ENCODE data around the gene FRK. TPM values are rescaled to one million over a fixed set of nuclear protein-coding genes. Genes with fewer than 3 reads are reported as not detected.

FRK gene
- total RNA-seq, 1 experiment from 2014 or later = 17.2 TPM

- CTCF ChIA-PET = no interaction called here
- intact Hi-C loops (cut with micrococcal nuclease; ENCODE audit: unreplicated experiment) = no loop called here
- Histone ChIP-seq H3K27ac (no peak overlapping the region), H4K20me1 (ENCODE audit: insufficient read depth) (no peaks in the 10 kb centered on the region), H3K36me3 (ENCODE audit: low read depth) (no peaks in the 10 kb centered on the region), H3K9me2 (ENCODE audit: insufficient read depth) (no peaks in the 10 kb centered on the region), H3K79me2 (ENCODE audit: low read depth) (no peaks in the 10 kb centered on the region), H3K27me3 (ENCODE audit: insufficient read depth, low read depth) (no peaks in the 10 kb centered on the region), H3K9me3 (ENCODE audit: insufficient read depth, low read depth) (no peaks in the 10 kb centered on the region), H3F3A (ENCODE audit: insufficient read depth, low read depth) (peaks cover 23% of the 10 kb centered on the region), H2AFZ (no peak overlapping the region), H3K4me2 (no peak overlapping the region), H3K4me1 (replicated peaks; ENCODE audit: insufficient read depth) (peaks cover 54% of the 10 kb centered on the region), H3K4me3 (no peak overlapping the region)
- TF ChIP-seq CTCF (conservative IDR thresholded peaks at IDR 0.05) (no peak), EZH2 (IDR thresholded peaks at IDR 0.05; ENCODE audit: low read depth) (no peak)
- BruUV-seq (replicated peaks) = no TSS peak
- POLR2A ChIA-PET (ENCODE audit: unreplicated experiment) = no interaction called here
- no peak for DNase-seq
Observed at GRCh38 chr6:116070101-116070500, 9.4 kb upstream of the FRK start.

- Histone ChIP-seq H3K36me3 (ENCODE audit: low read depth) (no peaks in the 10 kb centered on the region), H3F3A (ENCODE audit: insufficient read depth, low read depth) (peaks cover 16% of the 10 kb centered on the region), H3K27me3 (ENCODE audit: insufficient read depth, low read depth) (no peaks in the 10 kb centered on the region), H3K9me3 (ENCODE audit: insufficient read depth, low read depth) (no peaks in the 10 kb centered on the region), H3K4me2 (no peak overlapping the region), H3K79me2 (ENCODE audit: low read depth) (no peaks in the 10 kb centered on the region), H3K4me1 (replicated peaks; ENCODE audit: insufficient read depth) (peaks cover 24% of the 10 kb centered on the region), H3K4me3 (no peak overlapping the region), H3K9me2 (ENCODE audit: insufficient read depth) (no peaks in the 10 kb centered on the region), H4K20me1 (ENCODE audit: insufficient read depth) (no peaks in the 10 kb centered on the region), H2AFZ (no peak overlapping the region), H3K27ac (no peak overlapping the region)
- intact Hi-C loops (cut with micrococcal nuclease; ENCODE audit: unreplicated experiment) = no loop called here
- TF ChIP-seq CTCF (conservative IDR thresholded peaks at IDR 0.05) = no peak
- no peak for TF ChIP-seq EZH2 (IDR thresholded peaks at IDR 0.05; ENCODE audit: low read depth)
- BruUV-seq (replicated peaks) = no TSS peak
- no peak for DNase-seq
- CTCF ChIA-PET = no interaction called here
- POLR2A ChIA-PET (ENCODE audit: unreplicated experiment) = no interaction called here
Observed at GRCh38 chr6:116066789-116067188, 6.1 kb upstream of the FRK start.

- Histone ChIP-seq H3K9me3 (ENCODE audit: insufficient read depth, low read depth) (no peaks in the 10 kb centered on the region), H3K27me3 (ENCODE audit: insufficient read depth, low read depth) (no peaks in the 10 kb centered on the region), H3K27ac (no peak overlapping the region), H3K36me3 (ENCODE audit: low read depth) (no peaks in the 10 kb centered on the region), H3K4me3 (no peak overlapping the region), H4K20me1 (ENCODE audit: insufficient read depth) (no peaks in the 10 kb centered on the region), H3K79me2 (ENCODE audit: low read depth) (no peaks in the 10 kb centered on the region), H3K4me2 (no peak overlapping the region), H3F3A (ENCODE audit: insufficient read depth, low read depth) (peaks cover 21% of the 10 kb centered on the region), H3K4me1 (replicated peaks; ENCODE audit: insufficient read depth) (peaks cover 11% of the 10 kb centered on the region), H3K9me2 (ENCODE audit: insufficient read depth) (no peaks in the 10 kb centered on the region), H2AFZ (no peak overlapping the region)
- CTCF ChIA-PET = no interaction called here
- DNase-seq = no peak
- intact Hi-C loops (cut with micrococcal nuclease; ENCODE audit: unreplicated experiment) = no loop called here
- POLR2A ChIA-PET (ENCODE audit: unreplicated experiment) = no interaction called here
- BruUV-seq (replicated peaks) = no TSS peak
- no peak for TF ChIP-seq EZH2 (IDR thresholded peaks at IDR 0.05; ENCODE audit: low read depth)
- TF ChIP-seq CTCF (conservative IDR thresholded peaks at IDR 0.05) = no peak
Observed at GRCh38 chr6:116064666-116065065, 4.0 kb upstream of the FRK start.
